NCI-H146 treated with DMSO at 0.1 percent for 48 hours (cell line): Measurements from ENCODE around the gene PLCD1.

Experiments used
- DNase-seq: peaks from one replicate; lab custom pipeline; 2025; ENCODE audit not compliant: unreplicated experiment; lab: John Stamatoyannopoulos, UW

PLCD1 gene

GRCh38 chr3:38001456-38002081, 27.9 kb downstream of the PLCD1 start:
- no peak for DNase-seq

GRCh38 chr3:38000965-38001455, 28.4 kb downstream of the PLCD1 start:
- DNase-seq: no peak

GRCh38 chr3:38000242-38000916, 29.1 kb downstream of the PLCD1 start:
- DNase-seq: no peak

GRCh38 chr3:37999836-38000235, 29.6 kb downstream of the PLCD1 start:
- no peak for DNase-seq

GRCh38 chr3:37997791-37998370, 31.6 kb downstream of the PLCD1 start:
- DNase-seq: no peak

GRCh38 chr3:37997342-37997741, 32.1 kb downstream of the PLCD1 start:
- no peak for DNase-seq

- peak; percentile 21 for DNase-seq
Observed at GRCh38 chr3:37996785-37997301, 32.6 kb downstream of the PLCD1 start.

GRCh38 chr3:37995652-37996641, 33.5 kb downstream of the PLCD1 start:
- no peak for DNase-seq

GRCh38 chr3:37994639-37994972, 34.8 kb downstream of the PLCD1 start:
- no peak for DNase-seq

- peak; percentile 31 for DNase-seq
Observed at GRCh38 chr3:37993820-37994638, 35.4 kb downstream of the PLCD1 start.

- no peak for DNase-seq
Observed at GRCh38 chr3:37993460-37993819, 36.0 kb downstream of the PLCD1 start.

GRCh38 chr3:37993067-37993455, 36.4 kb downstream of the PLCD1 start:
- DNase-seq: no peak

- no peak for DNase-seq
Observed at GRCh38 chr3:37992271-37993066, 37.0 kb downstream of the PLCD1 start.

GRCh38 chr3:37991823-37992222, 37.6 kb downstream of the PLCD1 start:
- no peak for DNase-seq

- no peak for DNase-seq
Observed at GRCh38 chr3:37991109-37991508, 38.3 kb downstream of the PLCD1 start.

GRCh38 chr3:37990527-37990926, 38.9 kb downstream of the PLCD1 start, which contains the start of gene VILL:
TSS of gene VILL (plus strand) at chr3:37990786. CDS start at chr3:37993673, 2,887 bp downstream.
- no peak for DNase-seq

GRCh38 chr3:37989821-37990480, 39.5 kb downstream of the PLCD1 start:
- no peak for DNase-seq

GRCh38 chr3:37988931-37989525, 40.4 kb downstream of the PLCD1 start:
- no peak for DNase-seq
